ENCODE results near the gene MED27.

The MED27 gene, protein sequence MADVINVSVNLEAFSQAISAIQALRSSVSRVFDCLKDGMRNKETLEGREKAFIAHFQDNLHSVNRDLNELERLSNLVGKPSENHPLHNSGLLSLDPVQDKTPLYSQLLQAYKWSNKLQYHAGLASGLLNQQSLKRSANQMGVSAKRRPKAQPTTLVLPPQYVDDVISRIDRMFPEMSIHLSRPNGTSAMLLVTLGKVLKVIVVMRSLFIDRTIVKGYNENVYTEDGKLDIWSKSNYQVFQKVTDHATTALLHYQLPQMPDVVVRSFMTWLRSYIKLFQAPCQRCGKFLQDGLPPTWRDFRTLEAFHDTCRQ

DNA sequence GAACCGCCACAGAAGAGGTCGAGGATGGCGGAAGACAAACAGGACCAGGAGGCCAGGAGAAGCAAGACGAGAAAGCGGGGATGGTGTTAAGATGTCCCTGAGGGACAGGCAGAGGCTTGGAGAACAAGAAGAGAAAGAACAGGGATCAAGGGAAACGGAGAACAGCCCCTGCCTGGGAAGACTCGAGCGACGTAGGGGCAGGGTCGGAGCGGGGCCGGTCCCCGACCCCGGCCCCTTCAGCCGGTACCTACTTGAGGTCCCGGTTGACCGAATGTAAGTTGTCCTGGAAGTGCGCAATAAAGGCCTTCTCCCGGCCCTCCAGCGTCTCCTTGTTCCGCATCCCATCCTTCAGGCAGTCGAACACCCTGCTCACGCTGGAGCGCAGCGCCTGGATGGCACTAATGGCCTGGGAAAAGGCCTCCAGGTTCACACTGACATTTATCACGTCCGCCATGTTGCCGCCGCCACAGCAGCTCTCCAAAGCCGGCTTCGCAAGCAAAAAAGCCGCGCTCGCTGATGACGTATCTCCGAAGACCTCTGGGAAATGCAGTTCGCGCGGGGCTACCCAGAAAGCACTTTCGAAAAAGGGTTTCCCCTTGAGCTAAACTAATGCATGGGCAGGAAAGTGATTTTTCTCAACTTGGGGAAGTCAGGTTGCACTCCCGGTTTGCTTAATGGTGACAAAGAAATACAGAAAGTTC, at the start of gene MED27:
Gene MED27 (minus strand): TSS at position 477 of the 701 bp plus-strand sequence. CDS start 23 bp downstream, at position 454.
- DNase-seq (ENCODE audit: low read depth in 2 of 2) = peak; percentile 89 to 91

DNA sequence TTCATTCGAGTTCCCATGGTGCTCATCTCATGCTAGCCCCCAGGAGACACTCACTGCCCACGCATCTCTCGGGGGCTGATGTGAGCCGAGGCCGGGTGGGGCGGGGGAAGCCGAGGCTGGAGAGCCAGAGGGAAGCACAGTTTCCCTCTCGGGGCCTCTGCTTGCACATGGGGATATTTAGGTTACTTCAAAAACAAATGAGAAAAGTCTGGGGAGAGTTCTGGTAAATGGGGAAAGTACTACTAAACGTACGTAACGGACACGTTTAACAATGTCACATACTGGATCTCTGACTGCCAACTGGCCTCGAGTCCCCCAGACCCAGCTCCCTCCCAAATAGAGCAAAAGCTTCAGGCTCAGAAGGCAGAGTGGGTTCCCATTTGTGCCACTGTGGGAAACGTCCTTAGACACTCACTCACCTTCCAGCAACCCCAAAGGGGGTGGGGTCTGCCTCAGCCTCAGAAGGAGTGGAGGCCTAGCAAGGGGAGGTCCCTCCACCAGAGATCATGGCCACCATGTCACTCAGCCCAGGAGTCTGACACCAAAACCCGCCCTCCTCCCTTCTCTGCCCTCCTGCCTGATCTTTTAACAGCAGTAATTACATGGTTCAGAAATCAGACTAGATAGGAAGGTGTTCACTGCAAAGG, 48.3 kb upstream of the MED27 start:
- no peak for DNase-seq (ENCODE audit: low read depth in 2 of 2)

DNA sequence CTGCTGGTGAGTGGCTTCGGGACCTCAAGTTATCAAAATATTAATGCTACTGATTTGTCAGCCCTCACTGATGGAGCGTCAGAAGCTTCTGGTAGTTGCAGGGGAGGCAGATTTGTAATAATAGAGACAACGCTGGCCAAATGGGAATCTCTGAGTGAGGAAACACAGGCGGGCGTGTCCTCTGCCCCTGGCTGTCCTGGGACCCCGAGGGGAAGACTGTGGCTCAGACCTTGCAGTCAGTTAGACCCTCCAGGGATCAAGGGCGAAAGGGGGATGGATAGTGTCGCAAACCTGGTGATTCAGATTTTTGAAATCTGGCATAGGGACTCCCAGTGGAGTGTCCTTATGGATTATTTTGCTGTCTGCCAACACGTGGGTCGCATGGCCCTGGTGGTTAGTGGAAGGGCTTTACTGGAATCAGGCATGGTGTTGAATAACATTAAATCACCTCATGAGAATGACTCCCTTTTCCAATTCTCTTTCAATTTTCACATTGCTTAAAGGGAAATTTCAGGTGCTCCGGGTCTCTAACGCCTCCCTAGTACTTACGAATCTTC, 47.1 kb upstream of the MED27 start:
- no peak for DNase-seq (ENCODE audit: low read depth in 2 of 2)

DNA sequence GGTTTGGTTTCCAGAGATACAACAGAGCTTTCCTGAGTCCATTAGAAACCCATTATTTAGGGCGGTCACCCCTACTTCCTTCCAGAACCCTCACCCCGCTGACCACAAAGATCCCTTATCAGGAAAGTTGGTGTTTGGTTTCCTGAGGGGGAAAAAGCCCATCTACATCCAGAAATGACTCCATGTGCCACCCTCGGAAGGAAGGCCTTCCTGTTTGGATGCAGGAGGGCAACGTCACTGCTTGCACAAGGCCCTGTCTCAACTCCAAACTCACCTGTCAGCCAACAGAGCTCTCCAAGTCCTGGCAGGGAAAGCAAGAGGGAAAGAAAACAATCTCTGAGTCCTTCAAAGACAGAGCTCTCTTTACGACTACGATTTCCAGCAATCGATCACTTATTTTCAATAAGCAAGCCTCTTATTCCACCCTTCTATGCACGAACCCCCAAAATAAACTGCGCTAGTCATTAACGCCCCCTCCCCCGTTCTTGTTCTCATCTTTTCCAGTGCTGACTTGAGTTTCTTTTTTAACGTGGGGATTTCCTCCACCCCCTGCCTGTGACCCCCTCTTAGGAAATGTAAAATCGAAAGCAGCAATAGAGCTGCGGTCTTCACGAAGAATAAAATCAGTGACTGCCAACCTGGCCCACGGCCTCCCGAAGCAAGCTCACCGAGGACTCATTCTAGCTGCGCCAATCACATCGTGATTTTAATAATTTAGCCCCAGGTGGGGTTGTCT, 46.4 kb upstream of the MED27 start:
- DNase-seq (ENCODE audit: low read depth in 2 of 2) = peak in 1 of 2 donors; percentile 16

DNA sequence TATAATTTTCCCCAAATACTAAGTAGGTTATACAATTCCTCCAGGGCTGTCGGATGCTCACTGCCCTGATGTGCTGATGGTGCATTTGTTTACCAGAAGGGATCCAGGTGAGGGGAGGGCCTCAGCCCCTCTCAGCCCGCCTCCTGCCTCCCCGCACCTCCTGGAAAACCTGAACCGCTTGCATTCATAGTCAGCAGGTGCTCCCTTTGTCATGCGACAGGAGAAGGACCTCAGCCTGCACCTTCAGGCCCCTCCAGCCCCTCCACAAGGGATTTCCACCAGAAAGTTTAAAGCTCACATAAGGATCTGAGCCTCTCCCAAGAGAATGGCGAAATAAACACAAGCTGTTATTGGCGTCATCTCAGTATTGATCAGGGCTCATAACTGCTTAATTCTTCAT, 45.7 kb upstream of the MED27 start:
- no peak for DNase-seq (ENCODE audit: low read depth in 2 of 2)

DNA sequence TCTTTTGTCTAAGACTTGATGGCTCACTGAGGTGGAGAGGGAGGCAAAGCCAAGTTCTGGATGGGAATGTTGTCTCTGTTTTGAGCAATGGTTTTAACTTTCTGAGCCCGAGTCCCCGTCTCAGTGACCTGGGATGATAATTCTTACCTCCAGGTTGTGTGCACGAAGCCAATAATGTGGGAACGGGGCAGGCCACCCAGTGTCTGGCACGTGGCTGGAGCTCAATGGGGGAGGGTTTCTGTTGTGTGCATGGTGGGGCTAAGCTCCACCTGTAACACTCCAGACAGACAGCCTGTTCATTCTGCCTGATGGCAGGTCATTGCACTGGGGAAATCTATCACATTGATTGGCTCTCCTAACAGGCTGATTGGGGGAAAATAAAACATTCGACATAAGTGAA, 45.1 kb upstream of the MED27 start:
- DNase-seq (ENCODE audit: low read depth in 2 of 2) = no peak

DNA sequence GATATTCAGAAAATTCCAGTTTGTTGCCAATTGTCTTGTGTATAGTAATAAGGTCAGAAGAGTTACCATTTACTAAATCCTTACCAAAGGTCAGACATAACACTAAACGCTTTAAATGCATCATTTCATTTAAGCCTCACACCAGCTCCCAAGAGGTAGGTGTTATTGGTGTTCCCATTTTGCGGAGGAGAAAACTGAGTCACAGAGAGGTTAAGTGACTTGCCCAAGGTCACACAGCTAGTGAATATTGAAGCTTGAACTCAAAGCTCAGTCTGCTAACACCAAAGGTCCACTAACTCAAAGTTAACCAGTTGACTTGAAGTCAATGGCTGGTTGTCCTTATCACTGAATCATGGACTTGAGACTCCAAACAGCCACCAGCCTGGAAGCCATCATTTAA, 41.4 kb upstream of the MED27 start:
- DNase-seq (ENCODE audit: low read depth in 2 of 2) = no peak

DNA sequence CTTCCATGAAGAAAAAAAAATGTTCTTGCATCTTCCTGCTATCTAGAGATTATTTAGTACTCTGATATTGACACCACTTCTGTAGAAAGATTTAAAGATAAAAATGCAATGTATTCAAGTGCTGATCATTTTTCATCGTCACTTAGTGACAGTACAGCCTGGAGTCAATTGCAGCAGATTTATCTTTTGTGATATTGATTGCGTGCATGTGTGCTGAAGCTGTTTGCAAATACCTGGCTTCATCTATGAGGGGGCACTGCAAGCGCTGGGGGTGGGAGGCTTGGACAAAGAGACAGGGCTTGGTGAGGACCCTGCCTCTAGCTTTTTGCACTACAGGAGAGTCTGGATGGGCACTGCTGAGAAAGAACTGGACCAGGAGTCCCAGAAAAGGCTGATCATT, 38.0 kb upstream of the MED27 start:
- no peak for DNase-seq (ENCODE audit: low read depth in 2 of 2)

DNA sequence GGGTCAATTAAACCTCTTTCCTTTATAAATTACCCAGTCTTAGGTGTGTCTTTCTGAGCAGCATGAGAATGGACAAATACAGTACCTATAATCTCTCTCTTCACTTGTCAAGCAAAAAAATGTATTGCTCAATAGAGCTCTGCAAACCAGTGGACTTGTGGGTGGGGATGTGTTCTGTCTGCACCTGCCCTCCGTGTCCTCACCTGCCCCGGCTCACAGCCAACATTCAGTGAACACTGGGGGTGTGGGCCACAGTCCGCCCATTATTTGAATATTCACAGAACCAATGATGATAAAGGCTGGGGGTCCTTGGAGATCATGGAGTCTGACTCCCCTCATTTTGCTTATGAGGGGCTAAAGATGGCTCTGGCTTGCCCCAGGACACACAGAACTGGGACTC, 36.9 kb upstream of the MED27 start:
- no peak for DNase-seq (ENCODE audit: low read depth in 2 of 2)

DNA sequence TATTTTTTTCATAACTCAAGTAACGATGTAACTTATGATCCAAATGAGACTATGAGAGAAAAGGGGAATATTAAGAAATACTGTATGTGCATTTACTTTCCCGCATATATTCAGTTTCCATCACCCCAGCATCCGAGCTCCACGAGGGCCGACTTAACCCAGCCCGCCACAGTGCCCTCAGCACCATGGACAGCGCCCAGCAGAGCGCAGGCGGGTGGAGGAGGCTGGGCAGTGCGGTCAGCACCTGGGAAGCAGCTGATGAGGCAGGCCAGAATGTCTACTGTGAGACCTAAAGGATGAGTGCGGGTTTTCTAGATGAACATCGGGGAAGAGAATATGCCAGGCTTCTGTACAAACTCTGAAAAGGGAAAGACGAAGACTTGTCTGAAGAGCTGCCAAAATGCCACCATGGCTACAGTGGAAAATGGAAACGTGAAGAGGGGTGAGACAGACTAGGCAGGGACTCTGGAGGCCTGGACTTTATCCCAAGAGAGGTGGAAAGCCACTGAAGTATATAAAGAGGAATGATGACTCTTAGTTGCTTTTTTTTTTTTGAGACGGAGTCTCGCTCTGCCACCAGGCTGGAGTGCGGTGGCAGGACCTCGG, 34.5 kb upstream of the MED27 start:
- peak; percentile 28 to 39 for DNase-seq (ENCODE audit: low read depth in 2 of 2)

DNA sequence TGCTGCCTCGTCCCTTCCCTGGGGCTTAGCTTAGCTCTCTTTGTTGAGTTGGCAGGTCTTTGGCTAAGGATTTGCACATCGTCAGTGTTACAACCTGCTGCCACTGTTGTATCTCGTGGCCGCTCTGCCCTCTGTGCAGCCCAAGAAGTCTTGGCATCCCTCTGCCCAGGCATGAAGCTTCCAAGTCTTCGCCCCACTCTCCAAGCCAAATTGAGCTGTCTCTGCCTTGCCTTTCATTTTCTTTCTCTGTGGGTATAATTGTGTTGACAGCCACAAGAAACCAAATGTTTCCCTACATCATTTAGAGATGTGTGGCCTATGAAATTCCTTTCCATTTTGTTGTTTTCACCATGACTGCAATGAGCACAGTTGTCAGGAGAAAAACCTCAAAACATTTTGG, 29.6 kb upstream of the MED27 start:
- no peak for DNase-seq (ENCODE audit: low read depth in 2 of 2)

DNA sequence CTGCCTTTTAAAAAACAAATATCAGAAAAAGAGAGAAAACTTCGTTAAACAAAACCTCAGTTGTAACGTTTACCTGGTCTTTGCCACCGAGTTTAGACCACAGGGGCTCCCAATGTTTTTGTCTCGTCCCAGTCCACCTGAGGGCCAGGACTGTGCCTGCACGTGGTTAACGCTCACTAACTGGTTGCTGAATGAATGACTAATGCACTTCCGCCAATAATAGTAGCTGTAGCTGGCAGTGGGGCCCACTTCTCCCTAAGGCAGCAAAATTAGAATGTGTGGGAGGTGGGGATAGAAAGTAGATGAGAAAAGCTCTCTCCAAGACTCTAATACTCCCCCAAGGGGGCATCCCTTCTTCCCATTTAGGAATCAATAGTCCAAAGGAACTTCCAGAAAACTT, 29.1 kb upstream of the MED27 start:
- no peak for DNase-seq (ENCODE audit: low read depth in 2 of 2)

DNA sequence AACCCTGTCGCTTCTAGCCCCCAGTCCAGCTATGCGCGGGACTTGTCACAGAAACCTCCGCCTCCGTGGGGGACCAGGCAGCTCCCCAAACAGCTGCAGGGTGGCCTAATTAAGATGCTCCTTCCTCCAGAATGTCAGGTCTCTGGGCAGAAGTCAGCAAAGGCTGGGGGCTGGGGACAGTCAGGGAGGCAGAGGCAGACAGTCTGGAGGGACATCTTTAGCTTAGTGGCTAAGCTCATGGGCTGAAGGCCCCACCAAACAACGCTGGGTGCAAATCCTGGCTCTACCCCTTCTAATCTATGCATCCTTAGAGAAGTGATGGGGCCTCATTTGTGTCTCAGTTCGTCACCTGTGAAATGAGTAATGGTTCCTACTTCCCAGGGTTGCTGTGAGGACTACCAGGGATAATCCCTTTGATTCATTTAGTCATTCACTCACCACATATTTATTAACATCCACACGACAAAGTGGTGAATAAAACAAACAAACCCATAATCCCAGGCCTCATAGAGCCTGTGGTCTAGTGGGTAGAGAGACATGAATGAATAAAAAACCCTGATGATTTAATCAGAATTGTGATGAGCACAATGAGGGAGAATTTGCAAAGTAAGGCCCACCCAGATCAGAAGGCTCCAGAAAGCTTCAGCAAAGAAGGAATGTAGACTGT, 20.2 kb upstream of the MED27 start:
- no peak for DNase-seq (ENCODE audit: low read depth in 2 of 2)

DNA sequence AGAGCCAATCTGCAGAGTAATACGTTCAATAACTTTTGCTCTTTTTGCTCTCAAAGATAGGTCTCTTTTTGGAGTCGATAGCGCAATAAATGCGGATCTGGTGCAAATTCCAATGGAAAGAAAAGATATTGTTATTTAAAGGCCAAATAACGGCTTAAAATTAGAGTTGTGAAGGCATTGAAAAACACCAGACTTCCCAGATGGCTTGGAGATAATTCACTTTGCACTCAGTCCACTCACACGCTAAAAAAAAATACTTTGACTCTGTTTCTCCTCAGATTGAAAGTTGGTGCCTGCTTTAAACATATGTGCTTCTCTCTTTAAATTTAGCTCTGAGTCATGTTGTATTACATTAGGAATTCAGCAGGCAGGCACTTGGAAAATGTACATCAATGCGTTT, 19.5 kb upstream of the MED27 start:
- no peak for DNase-seq (ENCODE audit: low read depth in 2 of 2)

DNA sequence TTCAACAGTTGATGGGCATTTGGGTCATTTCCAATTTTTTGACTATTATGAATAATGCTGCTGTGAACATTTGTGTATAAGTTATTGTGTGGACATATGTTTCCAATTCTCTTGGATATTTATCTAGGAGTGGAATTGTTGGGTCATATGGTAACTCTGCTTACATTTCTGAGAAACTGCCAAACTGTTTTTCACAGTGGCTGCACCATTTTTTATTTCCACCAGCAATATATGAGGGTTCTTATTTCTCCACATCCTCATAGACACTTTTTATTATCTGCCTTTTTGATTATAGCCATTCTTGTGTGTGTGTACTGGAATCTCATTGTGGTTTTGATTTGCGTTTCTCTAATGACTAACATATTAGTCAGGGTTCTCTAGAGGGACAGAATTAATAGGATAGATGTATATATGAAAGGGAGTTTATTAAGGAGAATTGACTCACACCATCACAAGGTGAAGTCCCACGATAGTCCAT, 14.7 kb upstream of the MED27 start:
- DNase-seq (ENCODE audit: low read depth in 2 of 2) = no peak

DNA sequence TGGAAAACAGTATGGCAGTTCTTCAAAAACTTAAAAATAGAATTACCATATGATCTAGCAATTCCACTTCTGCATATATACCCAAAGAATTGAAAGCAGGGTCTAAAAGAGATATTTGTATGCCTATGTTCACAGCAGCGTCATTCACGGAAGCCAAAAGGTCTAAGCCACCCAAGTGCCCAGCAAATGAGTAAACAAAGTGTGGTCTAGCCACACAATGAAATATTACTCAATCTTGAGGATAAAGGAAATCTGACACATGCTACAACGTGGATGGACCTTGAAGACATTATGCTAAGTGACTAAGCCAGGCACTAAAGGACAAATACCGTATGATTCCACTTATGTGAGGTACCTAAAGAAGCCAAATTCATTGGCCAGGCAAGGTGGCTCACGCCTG, 11.1 kb upstream of the MED27 start:
- DNase-seq (ENCODE audit: low read depth in 2 of 2) = no peak

DNA sequence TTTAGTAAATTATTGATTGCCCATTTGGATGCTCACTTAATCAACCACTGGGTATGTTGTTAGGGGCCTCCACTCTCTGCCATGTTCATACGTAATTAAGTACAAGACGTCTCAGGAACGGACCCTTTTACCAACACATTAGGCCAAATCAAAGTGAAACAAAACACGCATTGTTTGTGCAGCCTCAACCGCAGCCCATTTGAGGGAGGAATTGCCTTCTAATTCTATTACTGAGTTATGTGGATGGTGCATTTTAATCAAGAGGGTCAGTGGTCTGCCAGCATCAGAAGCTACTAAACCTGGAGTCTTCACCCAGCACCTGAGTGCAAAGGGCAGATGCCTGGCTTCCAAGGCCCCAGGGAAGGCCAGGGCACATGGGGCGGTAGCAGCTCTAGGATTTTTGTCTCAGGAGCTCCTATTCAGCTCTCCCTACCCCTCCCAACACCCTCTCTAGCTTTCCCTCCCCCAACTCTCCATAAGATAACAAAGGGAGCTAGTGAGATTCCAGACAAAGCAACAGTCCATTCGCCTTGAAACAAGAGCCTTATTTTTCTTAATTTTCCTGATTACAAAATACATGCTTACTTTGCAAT, 7.9 kb upstream of the MED27 start:
- no peak for DNase-seq (ENCODE audit: low read depth in 2 of 2)

DNA sequence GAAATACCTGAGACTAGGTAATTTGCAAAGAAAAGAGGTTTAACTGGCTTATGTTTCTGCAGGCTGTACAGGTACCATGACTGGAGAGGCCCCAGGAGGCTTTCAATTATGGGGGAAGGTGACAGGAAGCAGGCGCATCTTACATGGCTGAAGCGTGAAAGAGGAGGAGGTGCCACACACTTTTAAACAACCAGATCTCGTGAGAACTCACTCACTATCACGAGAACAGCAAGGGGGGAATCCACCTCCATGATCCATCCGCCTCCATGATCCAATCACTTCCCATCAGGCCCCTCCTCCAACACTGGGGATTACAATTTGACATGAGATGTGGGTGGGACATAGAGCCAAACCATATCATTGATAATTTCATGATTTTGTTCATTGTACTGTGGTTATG, 2.5 kb upstream of the MED27 start:
- no peak for DNase-seq (ENCODE audit: low read depth in 2 of 2)

DNA sequence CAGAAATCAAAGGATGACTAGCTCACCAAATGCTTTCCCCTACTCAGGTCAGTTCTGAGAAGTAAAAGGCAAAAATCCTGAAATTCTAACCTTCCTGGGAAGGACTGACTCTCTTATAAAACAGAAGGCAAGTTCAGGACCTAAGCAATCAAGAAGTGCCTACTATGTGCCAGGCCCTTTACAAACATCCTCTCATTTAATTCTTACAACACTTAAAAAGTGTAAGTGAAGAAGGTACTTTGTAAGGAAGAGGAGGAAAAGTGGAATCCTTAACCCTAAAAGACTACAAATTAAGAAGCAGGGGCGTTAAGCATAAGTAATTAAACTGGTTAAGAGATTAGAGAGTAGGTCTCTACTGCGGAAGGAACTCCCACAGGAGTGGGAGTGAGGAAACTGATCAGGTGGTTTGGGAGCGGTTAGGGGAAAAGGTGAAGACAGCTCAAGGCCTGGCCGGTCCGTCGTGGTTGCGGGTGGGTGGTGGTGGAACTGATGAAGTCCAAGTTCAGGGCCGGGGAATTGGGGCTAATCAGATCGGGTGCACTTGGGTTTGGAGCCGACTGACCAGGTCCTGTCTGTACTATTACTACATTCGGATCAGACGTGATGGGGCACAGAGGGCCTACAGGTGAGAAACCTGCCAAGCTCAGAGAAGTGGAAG, 839 bp downstream of the MED27 start:
- no peak for DNase-seq (ENCODE audit: low read depth in 2 of 2)
